NAMALWA (cell line): ENCODE data around the gene TAOK1.

ENCODE experiments used
- DNase-seq: peaks from one replicate; pipeline ENCODE4 v3.0.0-alpha.2; 2015; ENCODE audit warnings: low spot score

The TAOK1 gene

GRCh38 chr17:29379084-29379991 is 10.8 kb upstream of the TAOK1 start:
- DNase-seq, result no peak

- no peak for DNase-seq
Measured at GRCh38 chr17:29383686-29384085, 6.5 kb upstream of the TAOK1 start.

- DNase-seq, result no peak
Measured at GRCh38 chr17:29384901-29385300, 5.3 kb upstream of the TAOK1 start.

- DNase-seq, result no peak
Measured at GRCh38 chr17:29386760-29387159, 3.4 kb upstream of the TAOK1 start.

GRCh38 chr17:29388937-29389336 is 1.2 kb upstream of the TAOK1 start:
- no peak for DNase-seq

GRCh38 chr17:29390851-29391631 is 878 bp downstream of the TAOK1 start:
- peak; percentile 51 for DNase-seq

GRCh38 chr17:29393436-29393835 is 3.3 kb downstream of the TAOK1 start:
- DNase-seq, result no peak

- DNase-seq, result no peak
Measured at GRCh38 chr17:29394761-29395160, 4.6 kb downstream of the TAOK1 start.

GRCh38 chr17:29396066-29396465 is 5.9 kb downstream of the TAOK1 start:
- DNase-seq, result no peak

GRCh38 chr17:29399634-29400033 is 9.5 kb downstream of the TAOK1 start:
- no peak for DNase-seq

GRCh38 chr17:29400818-29401217 is 10.7 kb downstream of the TAOK1 start:
- DNase-seq, result no peak

- no peak for DNase-seq
Measured at GRCh38 chr17:29401258-29401657, 11.1 kb downstream of the TAOK1 start.

GRCh38 chr17:29407856-29408255 is 17.7 kb downstream of the TAOK1 start:
- DNase-seq, result no peak

- no peak for DNase-seq
Measured at GRCh38 chr17:29409963-29410362, 19.8 kb downstream of the TAOK1 start.

- DNase-seq, result no peak
Measured at GRCh38 chr17:29412780-29413565, 22.8 kb downstream of the TAOK1 start.

GRCh38 chr17:29420128-29420527 is 30.0 kb downstream of the TAOK1 start:
- no peak for DNase-seq

- DNase-seq, result no peak
Measured at GRCh38 chr17:29430275-29430674, 40.1 kb downstream of the TAOK1 start.

GRCh38 chr17:29433541-29433940 is 43.4 kb downstream of the TAOK1 start:
- no peak for DNase-seq

- DNase-seq, result no peak
Measured at GRCh38 chr17:29434550-29434949, 44.4 kb downstream of the TAOK1 start.

GRCh38 chr17:29442451-29442850 is 52.3 kb downstream of the TAOK1 start:
- DNase-seq, result no peak

GRCh38 chr17:29443041-29443739 is 53.0 kb downstream of the TAOK1 start:
- DNase-seq, result no peak

- DNase-seq, result no peak
Measured at GRCh38 chr17:29444589-29444988, 54.4 kb downstream of the TAOK1 start.
